ENCODE results near the gene MLN. TPM values are rescaled to one million over a fixed set of nuclear protein-coding genes. Genes with fewer than 3 reads are reported as not detected.

MLN gene
- total and polyA plus RNA-seq, 2 experiments from 2014 or later, result not detected

- H4K20me1 ChIP-seq (replicated peaks; ENCODE audit: insufficient read depth), result no peaks in the 10 kb centered on the region
- Mint-ChIP-seq H3K4me1 (peaks cover 43% of the 10 kb centered on the region), H3K27ac (no peak within 1 kb of the TSS), H3K27me3 (ENCODE audit: insufficient read depth, low read depth, poor library complexity) (peaks cover 13% of the 10 kb centered on the region), H3K4me3 (no peak within 1 kb of the TSS; the same call in 2 of the 3 replicates), H3K36me3 (ENCODE audit: low read depth) (no peaks in the 10 kb centered on the region), H3K9me3 (no peaks in the 10 kb centered on the region)
- peak within 1 kb of the TSS; percentile 38; the same call in 1 of the 2 replicates for H3K4me2 ChIP-seq
- no peak for DNase-seq (ENCODE audit: low spot score)
- TF ChIP-seq ZNF462 (CRISPR knock-in tag; IDR thresholded peaks at IDR 0.05) (no peak), JUNB (IDR thresholded peaks at IDR 0.05; ENCODE audit: unreplicated experiment) (no peak), CREB1 (CRISPR knock-in tag; IDR thresholded peaks at IDR 0.05; ENCODE audit: low read depth) (no peak), CTCF (conservative IDR thresholded peaks at IDR 0.05; ENCODE audit: low read depth in 2 of 2) (no peak), NANOG (IDR thresholded peaks at IDR 0.05; ENCODE audit: borderline replicate concordance) (no peak), ZNF114 (CRISPR knock-in tag; IDR thresholded peaks at IDR 0.05) (no peak), REST (IDR thresholded peaks at IDR 0.05; ENCODE audit: unreplicated experiment) (no peak), POLR2AphosphoS5 (IDR thresholded peaks at IDR 0.05; ENCODE audit: low read depth) (no peak), EZH2 (IDR thresholded peaks at IDR 0.05; ENCODE audit: low read depth, unreplicated experiment) (no peak), EZH2phosphoT487 (IDR thresholded peaks at IDR 0.05; ENCODE audit: unreplicated experiment) (no peak), ZNF331 (CRISPR knock-in tag; IDR thresholded peaks at IDR 0.05; ENCODE audit: low read depth) (no peak), ETS1 (IDR thresholded peaks at IDR 0.05) (no peak), STAT1 (IDR thresholded peaks at IDR 0.05; ENCODE audit: unreplicated experiment) (no peak)
- H3K4me1 ChIP-seq (ENCODE audit: insufficient read depth), result peaks cover 20% of the 10 kb centered on the region
- no peak within 1 kb of the TSS for H3K27ac ChIP-seq (ENCODE audit: low read depth)
- H3K79me2 ChIP-seq (replicated peaks; ENCODE audit: insufficient read depth), result no peaks in the 10 kb centered on the region
- no peaks in the 10 kb centered on the region for H3K27me3 ChIP-seq (ENCODE audit: insufficient read depth)
- H3K9me2 ChIP-seq (ENCODE audit: insufficient read depth), result no peaks in the 10 kb centered on the region
- no peaks in the 10 kb centered on the region for H3K36me3 ChIP-seq (ENCODE audit: insufficient read depth)
- no peak within 1 kb of the TSS for H2AFZ ChIP-seq
- peak; percentile 2; the same call in 1 of the 3 replicates for ATAC-seq
- H3K4me3 ChIP-seq, result no peak within 1 kb of the TSS
- H3F3A ChIP-seq (replicated peaks; ENCODE audit: low read depth), result no peaks in the 10 kb centered on the region
Observed at GRCh38 chr6:33746651-33747100, 57.1 kb downstream of the MLN start, which contains the start of gene IP6K3. IP6K3 (minus strand) TSS chr6:33746905; CDS start chr6:33735476, 11,429 bp downstream.
